ENCODE data around the gene BCL7A.
A peak's percentile ranks its signal among the peaks of the same experiment; 100 is the strongest.

BCL7A gene

DNA sequence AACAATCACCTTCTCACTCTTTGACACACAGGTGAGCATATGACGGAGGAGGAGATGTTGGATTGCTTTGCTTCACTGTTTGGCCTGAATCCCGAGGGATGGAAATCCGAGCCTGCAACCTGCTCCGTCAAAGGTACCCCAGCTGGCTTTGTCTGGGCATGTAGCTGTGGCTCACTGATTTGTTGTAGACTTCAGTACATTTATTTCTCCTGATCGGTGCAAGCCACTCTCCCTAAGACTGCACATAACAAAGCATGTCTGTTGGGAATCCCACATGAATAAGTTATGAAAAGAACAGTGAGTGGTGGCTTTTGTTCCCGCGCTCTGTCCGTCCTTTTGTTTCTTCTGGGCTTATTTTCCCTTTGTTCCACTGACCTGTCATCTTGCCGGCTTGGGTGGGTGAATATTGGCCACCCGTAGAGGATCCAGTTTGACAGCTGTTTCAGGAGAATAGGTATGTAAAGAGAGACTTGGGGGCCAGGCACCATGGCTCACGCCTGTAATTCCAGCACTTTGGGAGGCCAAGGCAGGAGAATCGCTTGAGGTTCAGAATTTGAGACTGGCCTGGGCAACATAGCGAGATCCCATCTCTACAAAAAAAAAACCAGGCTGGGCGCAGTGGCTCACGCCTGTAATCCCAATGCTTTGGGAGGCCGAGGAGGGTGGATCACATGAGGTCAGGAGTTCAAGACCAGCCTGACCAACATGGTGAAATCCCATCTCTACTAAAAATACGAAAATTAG, 20.0 kb upstream of the BCL7A start:
- peak; percentile 34 for DNase-seq

- no peak for DNase-seq
Measured at GRCh38 chr12:122003651-122004611, 17.8 kb upstream of the BCL7A start.

GRCh38 chr12:122004633-122005071, 17.0 kb upstream of the BCL7A start:
- no peak for DNase-seq

- no peak for DNase-seq
Measured at GRCh38 chr12:122005252-122005776, 16.4 kb upstream of the BCL7A start.

DNA sequence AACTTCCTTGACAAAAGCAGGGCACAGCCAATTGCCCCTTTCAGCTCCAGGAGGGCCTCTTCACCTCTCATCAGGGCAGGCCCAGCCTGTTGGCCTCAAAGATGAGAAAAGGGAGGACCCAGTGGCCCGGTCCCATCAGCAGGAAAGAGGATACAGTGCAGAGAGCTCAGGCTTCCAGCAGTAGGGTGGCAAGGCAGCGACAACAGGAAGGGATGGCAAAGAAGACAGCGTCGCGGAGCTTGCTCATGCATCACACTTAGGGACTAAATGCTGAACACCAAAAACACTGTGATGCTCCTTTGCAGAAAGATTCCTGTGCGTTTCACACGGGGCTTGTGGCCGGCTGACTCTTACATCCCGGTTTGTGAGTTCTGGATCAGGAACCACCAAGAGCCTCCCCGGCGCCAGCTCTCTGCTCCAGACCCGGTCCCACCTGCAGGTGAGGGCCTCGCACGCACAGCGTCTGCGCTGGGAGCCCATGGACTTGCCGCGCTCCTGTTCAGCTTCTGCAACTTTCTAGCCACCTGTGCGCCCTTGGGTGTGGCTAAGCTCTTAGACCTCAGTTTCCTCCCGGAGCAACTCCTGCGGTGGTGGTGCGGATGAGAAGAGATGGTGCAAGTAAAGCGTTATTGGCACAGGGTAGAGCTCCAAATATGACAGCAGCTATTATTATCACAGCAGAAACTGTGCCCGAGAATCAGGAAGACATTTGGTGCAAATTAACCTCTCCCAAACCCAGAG, 15.3 kb upstream of the BCL7A start:
- DNase-seq: no peak

- no peak for DNase-seq
Measured at GRCh38 chr12:122009741-122010140, 11.9 kb upstream of the BCL7A start.

- no peak for DNase-seq
Measured at GRCh38 chr12:122012184-122012583, 9.5 kb upstream of the BCL7A start.

GRCh38 chr12:122013136-122013535, 8.5 kb upstream of the BCL7A start:
- no peak for DNase-seq

GRCh38 chr12:122013791-122014590, 7.7 kb upstream of the BCL7A start:
- DNase-seq: no peak

DNA sequence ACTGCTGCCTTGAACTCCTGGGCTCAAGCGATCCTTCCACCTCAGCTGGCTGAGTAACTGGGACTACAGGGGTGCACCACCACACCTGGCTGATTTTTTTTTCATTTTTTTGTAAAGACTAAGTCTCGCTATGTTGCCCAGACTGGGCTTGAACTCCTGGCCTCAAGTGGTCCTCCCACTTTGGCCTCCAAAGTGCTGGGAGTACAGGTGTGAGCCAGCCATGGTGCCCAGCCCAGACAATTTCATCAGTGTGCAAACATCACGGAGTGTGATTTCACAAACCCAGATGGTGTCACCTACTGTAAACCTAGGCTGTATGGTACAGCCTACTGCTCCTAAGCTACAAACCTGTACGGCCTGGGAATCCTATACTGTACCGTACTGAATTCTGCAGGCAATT, 6.9 kb upstream of the BCL7A start:
- no peak for DNase-seq

GRCh38 chr12:122018457-122018856, 3.2 kb upstream of the BCL7A start:
- DNase-seq: no peak

DNA sequence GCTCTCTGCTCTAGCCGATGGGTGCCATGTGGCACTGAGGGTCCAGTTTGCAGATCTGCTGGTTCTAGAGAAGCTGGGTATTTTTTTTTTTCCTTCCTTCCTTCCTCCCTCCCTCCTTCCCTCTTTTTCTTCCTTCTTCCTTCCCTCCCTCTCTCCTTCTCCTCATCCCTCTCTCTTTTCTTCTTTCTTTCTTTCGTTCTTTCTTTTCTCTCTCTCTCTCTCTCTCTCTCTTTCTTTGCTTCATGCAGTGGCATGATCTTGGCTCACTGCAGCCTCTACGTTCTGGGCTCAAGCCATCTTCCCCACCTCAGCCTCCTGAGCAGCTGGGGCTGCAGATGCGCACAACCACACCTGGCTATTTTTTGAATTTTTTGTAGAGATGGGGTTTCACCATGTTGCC, 2.7 kb upstream of the BCL7A start:
- no peak for DNase-seq

DNA sequence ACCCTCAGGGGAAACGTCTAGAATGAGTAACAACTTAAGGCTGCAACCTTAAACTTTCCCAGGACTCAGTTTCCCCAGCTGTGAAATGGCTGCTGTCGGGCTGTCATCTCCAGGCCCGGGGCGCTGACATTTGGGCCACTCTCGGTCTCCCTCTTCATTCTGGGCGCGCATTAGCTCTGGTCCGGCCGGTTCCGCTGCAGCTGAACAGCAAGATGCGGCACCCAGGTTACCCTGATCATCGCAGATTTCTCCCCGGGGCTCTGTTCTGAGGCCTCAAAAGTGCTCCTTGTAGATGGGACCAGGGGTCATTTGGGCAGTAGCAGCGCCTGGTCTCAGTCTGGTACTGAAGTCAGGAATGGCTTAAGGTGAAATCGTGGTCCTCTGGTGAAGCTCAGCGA, 890 bp upstream of the BCL7A start:
- DNase-seq: no peak

DNA sequence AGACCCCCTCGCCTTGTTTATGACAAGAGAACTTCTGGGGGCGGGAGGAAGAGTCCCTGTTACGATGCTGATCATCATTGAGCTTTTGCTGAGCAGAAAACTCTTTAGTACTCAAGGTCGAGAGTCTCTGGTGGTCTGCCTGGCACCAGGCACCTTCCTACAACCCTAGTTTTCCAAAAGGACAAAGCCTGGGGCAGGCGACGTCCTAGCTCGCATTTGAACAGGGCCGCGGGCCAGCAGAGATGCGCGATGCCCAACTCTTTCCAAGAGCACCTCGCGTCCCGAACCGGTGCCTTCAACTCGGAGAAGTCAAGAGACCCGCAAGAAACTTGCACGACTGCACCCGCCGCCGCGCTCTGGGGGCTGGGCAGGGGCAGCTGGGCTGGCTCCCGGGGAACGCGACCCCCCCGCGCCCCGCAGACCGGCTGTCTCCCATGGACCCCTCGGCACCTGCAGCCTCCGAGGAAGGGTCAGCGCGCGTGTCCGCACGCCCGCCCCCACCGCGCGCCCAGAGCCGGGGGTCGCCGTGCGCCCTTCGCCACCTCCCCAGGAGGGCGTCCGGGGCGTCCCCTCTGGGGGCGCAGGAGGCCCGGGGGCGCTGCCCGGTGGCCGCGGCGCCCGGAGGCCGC, 377 bp upstream of the BCL7A start:
- DNase-seq: peak; percentile 46

DNA sequence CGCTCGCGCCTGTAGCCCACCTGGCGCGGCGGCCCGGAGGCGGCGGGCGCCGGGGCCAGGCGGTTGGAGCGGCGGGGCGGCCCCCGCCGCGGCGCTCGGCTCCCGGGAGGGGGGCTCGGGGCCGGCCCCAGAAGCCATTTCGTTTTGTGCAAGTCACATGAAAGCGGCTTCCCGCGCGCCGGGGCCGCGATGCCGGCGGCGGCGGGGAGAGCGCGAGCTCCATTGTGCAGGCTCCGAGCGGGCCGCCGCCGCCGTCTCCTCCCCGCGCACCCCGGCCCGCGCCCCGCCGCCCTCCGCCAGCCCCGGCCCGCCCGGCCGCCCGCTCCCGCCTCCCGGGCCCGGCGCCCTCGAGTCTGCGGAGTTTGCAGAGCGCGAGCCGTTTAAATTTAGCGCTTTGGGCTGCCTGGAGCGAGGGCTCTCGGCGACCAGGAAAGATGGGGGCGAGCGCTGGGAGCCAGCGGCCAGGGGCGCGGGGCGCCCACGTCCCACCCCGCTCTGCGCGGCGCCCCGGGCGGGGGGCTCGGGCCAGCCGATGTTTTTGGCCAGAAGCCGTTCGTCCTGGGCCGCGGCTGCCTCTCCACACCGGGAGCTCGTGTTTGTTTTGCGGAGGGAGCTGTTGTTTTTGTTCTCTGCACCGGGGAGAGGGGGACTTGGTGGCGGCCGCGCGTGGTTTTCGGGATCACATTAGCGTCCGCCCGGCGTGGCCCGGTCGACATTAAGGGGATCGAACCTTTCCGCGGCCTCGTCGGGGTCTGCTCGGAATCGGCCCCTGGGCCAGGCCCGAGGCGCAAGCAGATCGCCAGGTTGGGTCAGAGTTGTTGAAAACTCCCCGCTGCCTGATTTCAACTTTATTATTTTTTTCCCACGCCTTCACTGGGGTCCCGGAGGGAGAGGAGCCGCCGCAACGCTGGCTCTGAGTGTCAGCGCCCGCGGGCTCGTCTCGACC, 982 bp downstream of the BCL7A start:
- peak; percentile 52 for DNase-seq

GRCh38 chr12:122023339-122024131, 1.9 kb downstream of the BCL7A start:
- peak; percentile 91 for DNase-seq

GRCh38 chr12:122024132-122024785, 2.6 kb downstream of the BCL7A start:
- DNase-seq: no peak

- no peak for DNase-seq
Measured at GRCh38 chr12:122026706-122027333, 5.1 kb downstream of the BCL7A start.
